NB4 (cell line): Measurements from ENCODE around the gene RASGEF1B.

Experiments used
- CTCF ChIP-seq: IDR thresholded peaks from one replicate; pipeline ENCODE4 v1.5.1; 2012; ENCODE audit warnings: low read depth, low read length
- MYC ChIP-seq: IDR thresholded peaks from 2 replicates; pipeline ENCODE4 v1.6.1; 2011; ENCODE audit warnings: low read depth, low read length
- POLR2A ChIP-seq: IDR thresholded peaks from 2 replicates; pipeline ENCODE4 v1.6.1; 2011; ENCODE audit warnings: mild to moderate bottlenecking; ENCODE audit not compliant: insufficient read length; ENCODE audit errors: extremely low read depth

DNA sequence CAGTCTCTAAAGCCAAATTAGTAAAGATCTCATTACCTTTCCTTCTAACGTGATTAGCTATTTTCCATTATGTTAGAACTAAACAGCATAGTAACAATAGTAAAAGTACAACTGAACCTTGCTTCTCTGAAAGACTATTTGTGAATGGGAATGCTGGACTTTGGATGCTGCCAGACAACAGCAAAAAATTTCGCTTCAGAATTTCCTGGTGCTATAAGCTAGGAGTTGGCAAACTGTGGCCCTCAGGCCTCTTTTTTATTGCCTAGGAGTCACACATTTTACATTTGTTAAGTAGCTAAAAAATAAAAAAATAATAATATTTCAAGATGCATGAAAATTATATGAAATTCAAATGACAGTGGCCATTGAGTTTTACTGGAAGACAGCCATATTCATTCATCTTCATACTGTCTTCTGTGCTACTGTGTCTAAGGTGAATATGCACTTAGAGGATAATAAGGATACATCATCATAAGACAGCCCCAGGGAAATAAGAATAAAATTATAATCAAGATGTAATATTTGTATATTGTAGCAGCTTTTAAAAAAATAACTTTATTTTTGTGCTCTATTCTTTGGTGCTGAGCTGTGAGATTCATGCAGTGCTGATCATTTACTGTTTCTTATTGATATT lies 34.6 kb downstream of the RASGEF1B start:
- TF ChIP-seq POLR2A, result no peak
- no peak for TF ChIP-seq CTCF
- no peak for TF ChIP-seq MYC
